Omental fat pad (tissue), 4 donors: Measurements from ENCODE around the gene CENPH. TPM values are rescaled to one million over a fixed set of nuclear protein-coding genes. Genes with fewer than 3 reads are reported as not detected.
"Not testable (repeated sequence)": the region's sequence is repeated elsewhere in the genome, so short reads cannot be mapped to it uniquely, and the experiment has no call there.

Experiments used
- ATAC-seq: fragments of 150-250 bp; one replicate; pipeline ENCODE4 v1.9.1; 2016; ENCODE audit warnings: mild to moderate bottlenecking, moderate library complexity; ENCODE audit not compliant: low FRiP score
- DNase-seq: peaks from one replicate; pipeline ENCODE4 v3.0.0-alpha.2; 2019; ENCODE audit warnings: low spot score
- total RNA-seq, 4 donors: library from RNA; depleted of rRNA; stranded (reverse); fragments of >200 nt; gene quantifications; one replicate each; pipeline ENCODE4 v1.1.0, GENCODE V29; 2016
- TF ChIP-seq, protein P1 (sequence below), 3 donors: fragments of 450-650 bp; IDR thresholded peaks; one replicate each; pipeline ENCODE4 v1.5.1; 2016 to 2017; ENCODE audit warnings: antibody characterized with exemption in 3 of 3, mild to moderate bottlenecking in 3 of 3, moderate library complexity in 2 of 3

Gene CENPH
- total RNA-seq, 4 donors from 2014 or later, result 1.0 to 2.5 (median 2.0) TPM

GRCh38 chr5:69234457-69235268, 45.3 kb downstream of the CENPH start, which contains the start of gene CDK7:
CDK7 (plus strand) TSS chr5:69234886; CDS start chr5:69234976, 90 bp downstream.
- ATAC-seq, result peak; percentile 98
- TF ChIP-seq, protein P1, sequence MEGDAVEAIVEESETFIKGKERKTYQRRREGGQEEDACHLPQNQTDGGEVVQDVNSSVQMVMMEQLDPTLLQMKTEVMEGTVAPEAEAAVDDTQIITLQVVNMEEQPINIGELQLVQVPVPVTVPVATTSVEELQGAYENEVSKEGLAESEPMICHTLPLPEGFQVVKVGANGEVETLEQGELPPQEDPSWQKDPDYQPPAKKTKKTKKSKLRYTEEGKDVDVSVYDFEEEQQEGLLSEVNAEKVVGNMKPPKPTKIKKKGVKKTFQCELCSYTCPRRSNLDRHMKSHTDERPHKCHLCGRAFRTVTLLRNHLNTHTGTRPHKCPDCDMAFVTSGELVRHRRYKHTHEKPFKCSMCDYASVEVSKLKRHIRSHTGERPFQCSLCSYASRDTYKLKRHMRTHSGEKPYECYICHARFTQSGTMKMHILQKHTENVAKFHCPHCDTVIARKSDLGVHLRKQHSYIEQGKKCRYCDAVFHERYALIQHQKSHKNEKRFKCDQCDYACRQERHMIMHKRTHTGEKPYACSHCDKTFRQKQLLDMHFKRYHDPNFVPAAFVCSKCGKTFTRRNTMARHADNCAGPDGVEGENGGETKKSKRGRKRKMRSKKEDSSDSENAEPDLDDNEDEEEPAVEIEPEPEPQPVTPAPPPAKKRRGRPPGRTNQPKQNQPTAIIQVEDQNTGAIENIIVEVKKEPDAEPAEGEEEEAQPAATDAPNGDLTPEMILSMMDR (IDR thresholded peaks at IDR 0.05), result no peak
- DNase-seq, result peak; percentile 74

- ATAC-seq, DNase-seq: not testable (repeated sequence)
Observed at GRCh38 chr5:69236733-69237132, 47.4 kb downstream of the CENPH start.

DNA sequence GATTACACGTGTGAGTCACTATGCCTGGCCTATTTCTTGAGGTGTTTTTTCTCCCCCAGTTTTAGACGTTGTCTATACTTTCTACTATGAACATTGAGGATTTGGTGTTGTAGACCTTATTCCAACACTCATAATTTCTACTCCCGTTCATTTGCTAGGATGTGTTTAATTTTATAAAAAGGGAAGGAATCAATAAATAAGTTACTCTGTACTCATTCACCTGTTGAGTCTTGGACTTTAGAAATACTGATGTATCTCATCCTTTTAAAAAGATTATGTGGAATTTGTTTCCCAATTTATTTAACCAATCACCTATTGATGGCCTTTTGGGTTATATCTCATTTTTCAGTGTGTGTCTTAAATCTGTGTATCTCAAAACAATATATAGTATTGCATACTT, 48.5 kb downstream of the CENPH start:
- DNase-seq (no peak), ATAC-seq (no peak)
- TF ChIP-seq, protein P1 (IDR thresholded peaks at IDR 0.05), result no peak

DNA sequence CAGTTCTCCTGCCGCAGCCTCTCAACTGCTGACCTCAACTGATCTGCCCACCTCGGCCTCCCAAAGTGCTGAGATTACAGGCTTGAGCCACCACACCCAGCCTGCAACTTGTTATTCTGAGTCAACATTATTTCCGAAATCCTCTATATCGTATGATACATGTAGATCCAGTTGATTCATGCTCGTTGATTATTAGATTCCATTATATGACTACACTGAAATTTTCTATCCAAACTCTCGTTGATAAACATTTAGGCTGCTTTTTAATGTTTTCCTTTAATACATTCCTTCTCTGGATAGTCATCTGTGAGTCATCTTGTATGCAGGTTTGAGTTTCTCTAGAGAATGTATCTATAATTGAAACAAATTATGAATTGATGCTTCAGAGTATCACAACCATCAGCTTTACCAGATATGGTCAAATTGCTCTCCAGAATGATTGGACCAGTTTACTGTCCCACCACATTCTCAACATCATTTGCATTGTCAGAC, 49.4 kb downstream of the CENPH start:
- TF ChIP-seq, protein P1 (IDR thresholded peaks at IDR 0.05), result no peak
- no peak for DNase-seq
- peak; percentile 64 for ATAC-seq

DNA sequence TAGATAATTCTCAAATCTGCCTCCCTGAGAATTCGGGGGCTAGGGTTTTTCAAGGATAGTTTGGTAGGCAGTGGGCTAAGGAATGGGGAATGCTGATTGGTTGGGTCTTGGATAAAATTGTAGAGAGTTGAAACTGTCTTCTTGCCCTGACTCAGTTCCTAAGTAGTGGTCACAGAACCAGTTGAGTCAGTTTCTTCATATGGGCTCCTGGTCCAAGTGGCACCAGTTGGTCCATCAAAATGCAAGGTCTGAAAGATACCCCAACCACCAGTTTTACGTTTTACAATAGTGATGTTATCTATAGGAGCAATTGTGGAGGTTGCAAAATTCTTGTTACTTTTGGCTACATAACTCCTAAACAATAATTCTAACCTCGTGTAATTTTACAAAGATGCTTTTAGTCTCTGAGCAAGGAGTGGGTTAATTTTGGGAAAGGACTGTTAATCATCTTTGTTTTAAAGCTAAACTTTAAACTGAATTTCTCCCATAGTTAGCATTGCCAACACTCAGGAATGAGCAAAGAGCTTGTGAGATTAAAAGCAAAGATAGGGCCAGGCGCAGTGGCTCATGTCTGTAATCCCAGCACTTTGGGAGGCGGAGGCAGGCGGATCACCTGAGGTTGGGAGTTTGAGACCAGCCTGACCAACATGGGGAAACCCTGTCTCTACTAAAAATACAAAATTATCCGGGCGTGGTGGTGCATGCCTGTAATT, 53.0 kb downstream of the CENPH start:
- DNase-seq, result no peak
- TF ChIP-seq, protein P1 (IDR thresholded peaks at IDR 0.05), result no peak
- no peak for ATAC-seq

DNA sequence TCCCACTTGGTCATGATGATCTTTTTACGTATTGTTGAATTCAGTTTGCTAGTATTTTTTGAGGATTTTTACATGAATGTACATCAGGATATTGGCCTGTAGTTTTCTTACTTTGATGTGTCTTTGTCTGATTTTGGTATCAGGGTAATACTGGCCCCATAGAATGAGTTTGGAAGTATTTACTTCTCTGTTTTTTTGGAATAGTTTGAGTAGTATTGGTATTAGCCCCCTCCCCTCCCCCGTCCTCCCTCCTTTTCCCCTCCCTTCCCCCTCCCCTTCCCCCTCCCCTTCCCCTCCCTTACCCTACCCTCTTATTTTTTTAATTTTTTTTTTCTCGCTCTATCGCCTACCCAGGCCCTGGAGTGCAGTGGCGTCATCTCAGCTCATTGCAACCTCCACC, 55.6 kb downstream of the CENPH start:
- DNase-seq (no peak), ATAC-seq (no peak)
- TF ChIP-seq, protein P1 (IDR thresholded peaks at IDR 0.05), result no peak

DNA sequence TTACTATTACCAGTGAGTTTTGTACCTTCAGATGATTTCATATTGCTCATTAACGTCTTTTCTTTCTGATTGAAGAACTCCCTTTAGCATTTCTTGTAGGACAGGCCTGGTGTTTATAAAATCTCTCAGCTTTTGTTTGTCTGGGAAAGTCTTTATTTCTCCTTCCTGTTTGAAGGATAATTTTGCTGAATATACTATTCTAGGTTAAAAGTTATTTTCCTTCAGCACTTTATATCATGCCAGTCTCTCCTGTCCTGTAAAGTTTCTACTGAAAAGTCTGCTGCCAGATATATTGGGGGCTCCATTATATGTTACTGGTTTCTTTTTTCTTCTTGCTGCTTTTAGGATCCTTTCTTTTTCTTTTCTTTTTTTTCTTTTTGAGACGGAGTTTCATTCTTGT, 58.6 kb downstream of the CENPH start:
- TF ChIP-seq, protein P1 (IDR thresholded peaks at IDR 0.05), result no peak
- ATAC-seq, result no peak
- DNase-seq, result no peak
